ENCODE data around the gene CEP112. TPM values are rescaled to one million over a fixed set of nuclear protein-coding genes. Genes with fewer than 3 reads are reported as not detected.

CEP112 gene
- total and polyA plus RNA-seq, 4 donors, result 1.1 to 4.9 (median 1.4) TPM

GRCh38 chr17:65771704-65772103, 420.2 kb downstream of the CEP112 start:
- H3K9ac ChIP-seq (ENCODE audit: low read depth in 1 of 2, low read length in 2 of 2), result no peak overlapping the region
- no peak for DNase-seq (ENCODE audit: low spot score)
- H3K9me3 ChIP-seq (ENCODE audit: control insufficient read depth in 4 of 4, low read length in 3 of 4), result no peaks in the 10 kb centered on the region
- H3K4me3 ChIP-seq (ENCODE audit: low read depth in 1 of 3, low read length in 3 of 3), result no peak overlapping the region
- H3K27ac ChIP-seq (ENCODE audit: low read depth in 1 of 2, low read length in 2 of 2), result no peak overlapping the region
- H3K27me3 ChIP-seq (ENCODE audit: control insufficient read depth in 4 of 4, insufficient read depth in 4 of 4, low read length in 3 of 4), result no peaks in the 10 kb centered on the region
- H3K4me1 ChIP-seq (ENCODE audit: control insufficient read depth in 4 of 4, insufficient read depth in 4 of 4, low read length in 3 of 4), result no peaks in the 10 kb centered on the region
- no peak for TF ChIP-seq FOXA1 (IDR thresholded peaks at IDR 0.05)
- TF ChIP-seq RXRA (IDR thresholded peaks at IDR 0.05), result no peak
- TF ChIP-seq TAF1 (conservative IDR thresholded peaks at IDR 0.05), result no peak
- TF ChIP-seq EGR1 (IDR thresholded peaks at IDR 0.05; ENCODE audit: low read depth in 2 of 2), result no peak
- no peak for TF ChIP-seq HNF4A (conservative IDR thresholded peaks at IDR 0.05)
- TF ChIP-seq RAD21 (IDR thresholded peaks at IDR 0.05), result no peak
- no peak for TF ChIP-seq MAX (IDR thresholded peaks at IDR 0.05)
- no peak for TF ChIP-seq SP1 (IDR thresholded peaks at IDR 0.05)
- no peak for TF ChIP-seq NR2F2 (IDR thresholded peaks at IDR 0.05)
- no peak for TF ChIP-seq FOXA2 (IDR thresholded peaks at IDR 0.05)
- no peak for TF ChIP-seq GABPA (IDR thresholded peaks at IDR 0.05 in 1 of 2, conservative IDR thresholded peaks at IDR 0.05 in 1 of 2)
- TF ChIP-seq ATF3 (IDR thresholded peaks at IDR 0.05), result no peak
- no peak for TF ChIP-seq HNF4G (IDR thresholded peaks at IDR 0.05)
- no peak for TF ChIP-seq CTCF (IDR thresholded peaks at IDR 0.05; ENCODE audit: low read depth, low read length, missing input control)
- no peaks in the 10 kb centered on the region for H3K36me3 ChIP-seq (ENCODE audit: control insufficient read depth in 4 of 4, insufficient read depth in 3 of 4, low read depth in 1 of 4, low read length in 3 of 4)

- H3K27me3 ChIP-seq (ENCODE audit: control insufficient read depth in 4 of 4, insufficient read depth in 4 of 4, low read length in 3 of 4), result no peaks in the 10 kb centered on the region
- no peak overlapping the region for H3K9ac ChIP-seq (ENCODE audit: low read depth in 1 of 2, low read length in 2 of 2)
- DNase-seq (ENCODE audit: low spot score), result no peak
- no peak overlapping the region for H3K4me3 ChIP-seq (ENCODE audit: low read depth in 1 of 3, low read length in 3 of 3)
- no peaks in the 10 kb centered on the region for H3K4me1 ChIP-seq (ENCODE audit: control insufficient read depth in 4 of 4, insufficient read depth in 4 of 4, low read length in 3 of 4)
- no peaks in the 10 kb centered on the region for H3K36me3 ChIP-seq (ENCODE audit: control insufficient read depth in 4 of 4, insufficient read depth in 3 of 4, low read depth in 1 of 4, low read length in 3 of 4)
- no peak overlapping the region for H3K27ac ChIP-seq (ENCODE audit: low read depth in 1 of 2, low read length in 2 of 2)
- WGBS, result 80% methylated on average over 1 of the region's 1 CpG
- no peaks in the 10 kb centered on the region for H3K9me3 ChIP-seq (ENCODE audit: control insufficient read depth in 4 of 4, low read length in 3 of 4)
- TF ChIP-seq NR2F2 (IDR thresholded peaks at IDR 0.05) (no peak), SP1 (IDR thresholded peaks at IDR 0.05) (no peak)
These were observed 428.1 kb downstream of the CEP112 start for GRCh38 chr17:65763786-65764185.

GRCh38 chr17:65762973-65763372, 429.0 kb downstream of the CEP112 start:
- no peaks in the 10 kb centered on the region for H3K36me3 ChIP-seq (ENCODE audit: control insufficient read depth in 4 of 4, insufficient read depth in 3 of 4, low read depth in 1 of 4, low read length in 3 of 4)
- DNase-seq (ENCODE audit: low spot score), result no peak
- no peaks in the 10 kb centered on the region for H3K4me1 ChIP-seq (ENCODE audit: control insufficient read depth in 4 of 4, insufficient read depth in 4 of 4, low read length in 3 of 4)
- H3K9me3 ChIP-seq (ENCODE audit: control insufficient read depth in 4 of 4, low read length in 3 of 4), result no peaks in the 10 kb centered on the region
- H3K9ac ChIP-seq (ENCODE audit: low read depth in 1 of 2, low read length in 2 of 2), result no peak overlapping the region
- WGBS, result 88% methylated on average over 4 of the region's 4 CpGs
- no peak overlapping the region for H3K4me3 ChIP-seq (ENCODE audit: low read depth in 1 of 3, low read length in 3 of 3)
- no peak overlapping the region for H3K27ac ChIP-seq (ENCODE audit: low read depth in 1 of 2, low read length in 2 of 2)
- TF ChIP-seq REST (IDR thresholded peaks at IDR 0.05) (no peak), HNF4A (conservative IDR thresholded peaks at IDR 0.05) (no peak), EGR1 (IDR thresholded peaks at IDR 0.05; ENCODE audit: low read depth in 2 of 2) (no peak), JUND (IDR thresholded peaks at IDR 0.05) (no peak), MAX (IDR thresholded peaks at IDR 0.05) (no peak)
- no peaks in the 10 kb centered on the region for H3K27me3 ChIP-seq (ENCODE audit: control insufficient read depth in 4 of 4, insufficient read depth in 4 of 4, low read length in 3 of 4)

Data from liver (tissue), 9 donors.